ENCODE results near the gene FNBP1. TPM values are rescaled to one million over a fixed set of nuclear protein-coding genes. Genes with fewer than 3 reads are reported as not detected.

The FNBP1 gene
- total RNA-seq, 8 experiments from 2014 or later: 18.1 to 85.3 (median 29.3) TPM

- 85 to 95% (median 90%) methylated on average over 3 to 8 of the region's 11 CpGs; no CpG with 5 or more reads in 6 of the 10 experiments for WGBS, 10 experiments
- no peak overlapping the region for H3K27ac ChIP-seq
- ATAC-seq (replicated peaks in 6 of 8): no peak
- peaks cover under 1 to 6% of the 10 kb centered on the region in 2 donors for H3K4me1 ChIP-seq (replicated peaks in 1 of 2)
- H3K4me3 ChIP-seq: no peak overlapping the region
- in situ Hi-C loops (cut with MboI; ENCODE audit: low pct_unique_long_range_greater_than_20kb in 2 of 9, low sequenced_read_pairs in 9 of 9, unreplicated experiment in 9 of 9): no loop called here
Observed at GRCh38 chr9:129858167-129858962, 184.6 kb downstream of the FNBP1 start.

- 67 to 100% (median 97%) methylated on average over 1 to 3 of the region's 7 CpGs; no CpG with 5 or more reads in 2 of the 10 experiments for whole genome bisulfite sequencing, 10 experiments
- H3K4me3 ChIP-seq: no peak overlapping the region
- H3K4me1 ChIP-seq (replicated peaks in 1 of 2): peaks cover 7 to 11% of the 10 kb centered on the region in 2 donors
- no peak overlapping the region for H3K27ac ChIP-seq
- ATAC-seq (replicated peaks in 6 of 8): no peak
- in situ Hi-C loops (cut with MboI; ENCODE audit: low pct_unique_long_range_greater_than_20kb in 2 of 9, low sequenced_read_pairs in 9 of 9, unreplicated experiment in 9 of 9): no loop called here
Observed at GRCh38 chr9:129857207-129857606, 185.8 kb downstream of the FNBP1 start.

- Histone ChIP-seq H3K4me3 (no peak overlapping the region), H3K4me1 (replicated peaks in 1 of 2) (peaks cover 8 to 13% of the 10 kb centered on the region in 2 donors), H3K27ac (no peak overlapping the region)
- no peak for ATAC-seq (replicated peaks in 6 of 8)
- 83 to 100% (median 99%) methylated on average over 1 to 4 of the region's 4 CpGs; no CpG with 5 or more reads in 4 of the 10 experiments for WGBS, 10 experiments
- in situ Hi-C loops (cut with MboI; ENCODE audit: low pct_unique_long_range_greater_than_20kb in 2 of 9, low sequenced_read_pairs in 9 of 9, unreplicated experiment in 9 of 9): no loop called here
Observed at GRCh38 chr9:129854588-129855110, 188.3 kb downstream of the FNBP1 start.

DNA sequence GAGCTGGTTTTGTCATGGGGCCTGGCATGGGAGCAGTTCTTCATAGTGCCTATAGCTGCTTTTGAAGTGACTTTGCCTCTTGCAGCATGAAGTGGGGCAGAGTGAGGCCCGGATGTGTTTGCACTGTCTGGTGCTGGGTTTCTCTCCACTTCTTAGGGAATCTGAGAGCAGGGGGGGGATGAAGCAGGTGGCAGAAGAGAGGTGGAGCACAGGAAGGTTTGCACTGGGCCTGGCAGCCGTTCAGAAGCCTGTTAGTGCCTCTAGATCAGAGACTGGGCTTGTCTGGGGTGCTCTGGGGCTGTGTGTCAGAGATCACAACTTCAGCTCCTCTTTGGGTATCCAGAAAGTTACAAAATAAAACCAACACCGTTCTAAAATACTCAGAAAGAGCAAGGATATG lies 189.4 kb downstream of the FNBP1 start:
- no peak for ATAC-seq (replicated peaks in 6 of 8)
- H3K4me1 ChIP-seq (replicated peaks in 1 of 2): peaks cover 8 to 13% of the 10 kb centered on the region in 2 donors
- in situ Hi-C loops (cut with MboI; ENCODE audit: low pct_unique_long_range_greater_than_20kb in 2 of 9, low sequenced_read_pairs in 9 of 9, unreplicated experiment in 9 of 9): no loop called here
- H3K27ac ChIP-seq: no peak overlapping the region
- H3K4me3 ChIP-seq: no peak overlapping the region
- WGBS, 10 experiments: 45 to 94% (median 63%) methylated on average over 1 to 2 of the region's 3 CpGs; no CpG with 5 or more reads in 4 of the 10 experiments

GRCh38 chr9:129852579-129852978 lies 190.4 kb downstream of the FNBP1 start:
- in situ Hi-C loops (cut with MboI; ENCODE audit: low pct_unique_long_range_greater_than_20kb in 2 of 9, low sequenced_read_pairs in 9 of 9, unreplicated experiment in 9 of 9): no loop called here
- peak in 5 of 8 experiments; percentile 60 to 85 (median 70) for ATAC-seq (replicated peaks in 6 of 8)
- Histone ChIP-seq H3K27ac (peak overlapping the region; percentile 5 to 17), H3K4me1 (replicated peaks in 1 of 2) (peaks cover 8 to 13% of the 10 kb centered on the region in 2 donors), H3K4me3 (no peak overlapping the region)
- WGBS, 10 experiments: 33 to 80% (median 58%) methylated on average over 1 to 3 of the region's 5 CpGs; no CpG with 5 or more reads in 5 of the 10 experiments

DNA sequence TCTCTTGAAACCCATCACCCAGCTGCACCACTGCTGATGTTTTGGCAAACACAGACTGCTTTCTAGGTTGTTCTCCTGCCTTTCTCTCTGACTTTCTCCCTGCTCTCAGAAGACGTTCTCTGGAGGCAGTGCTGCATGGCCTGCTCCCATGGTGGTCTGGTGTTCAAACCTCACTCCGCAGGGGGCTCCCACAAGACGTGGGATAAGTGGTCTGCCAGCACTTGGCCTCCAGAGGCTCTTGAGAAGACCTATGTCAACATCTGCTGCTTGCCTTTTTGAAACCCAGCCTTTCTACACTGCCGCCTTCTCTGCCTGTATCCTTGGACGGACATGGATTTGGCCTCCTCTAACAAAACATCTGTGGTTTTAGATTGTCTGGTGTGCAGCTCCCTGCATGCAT lies 191.2 kb downstream of the FNBP1 start:
- H3K27ac ChIP-seq: peak overlapping the region; percentile 5 to 17
- 49 to 100% (median 85%) methylated on average over 1 to 4 of the region's 5 CpGs; no CpG with 5 or more reads in 3 of the 10 experiments for WGBS, 10 experiments
- in situ Hi-C loops (cut with MboI; ENCODE audit: low pct_unique_long_range_greater_than_20kb in 2 of 9, low sequenced_read_pairs in 9 of 9, unreplicated experiment in 9 of 9): no loop called here
- H3K4me1 ChIP-seq (replicated peaks in 1 of 2): peaks cover 8 to 13% of the 10 kb centered on the region in 2 donors
- no peak overlapping the region for H3K4me3 ChIP-seq
- no peak for ATAC-seq (replicated peaks in 6 of 8)

DNA sequence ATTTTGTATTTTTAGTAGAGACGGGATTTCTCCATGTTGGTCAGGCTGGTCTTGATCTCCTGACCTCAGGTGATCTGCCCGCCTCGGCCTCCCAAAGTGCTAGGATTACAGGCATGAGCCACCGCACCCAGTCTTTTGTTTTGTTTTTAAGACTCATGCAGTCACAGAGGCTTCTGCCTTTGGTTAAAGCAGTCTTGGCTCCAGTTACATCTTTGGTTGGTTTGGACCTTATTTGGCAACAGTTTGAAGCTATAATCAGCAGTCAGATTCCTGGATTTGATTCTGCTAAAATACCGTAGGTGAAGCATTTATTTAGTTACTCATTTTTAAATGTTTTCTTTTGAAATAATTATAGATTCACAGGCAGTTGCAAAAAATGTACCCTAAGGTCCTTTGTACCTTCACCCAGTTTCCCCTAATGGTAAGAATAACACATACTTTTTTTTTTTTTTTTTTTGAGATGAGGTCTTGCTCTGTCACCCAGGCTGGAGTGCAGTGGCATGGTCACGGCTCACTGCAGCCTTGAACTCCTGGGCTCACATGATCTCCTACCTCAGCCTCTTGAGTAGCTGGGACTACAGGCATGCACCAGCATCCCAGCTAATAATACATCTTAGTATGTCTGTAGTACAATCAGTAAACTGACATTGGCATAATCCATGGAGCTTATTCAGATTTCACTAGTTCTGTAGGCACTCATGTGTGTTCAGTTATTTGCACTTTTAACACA lies 192.0 kb downstream of the FNBP1 start:
- H3K27ac ChIP-seq: no peak overlapping the region
- in situ Hi-C loops (cut with MboI; ENCODE audit: low pct_unique_long_range_greater_than_20kb in 2 of 9, low sequenced_read_pairs in 9 of 9, unreplicated experiment in 9 of 9): no loop called here
- H3K4me3 ChIP-seq: no peak overlapping the region
- no peak for ATAC-seq (replicated peaks in 6 of 8)
- WGBS, 10 experiments: 80 to 100% (median 95%) methylated on average over 1 to 6 of the region's 6 CpGs; no CpG with 5 or more reads in 3 of the 10 experiments
- H3K4me1 ChIP-seq (replicated peaks in 1 of 2): peaks cover 8 to 13% of the 10 kb centered on the region in 2 donors

DNA sequence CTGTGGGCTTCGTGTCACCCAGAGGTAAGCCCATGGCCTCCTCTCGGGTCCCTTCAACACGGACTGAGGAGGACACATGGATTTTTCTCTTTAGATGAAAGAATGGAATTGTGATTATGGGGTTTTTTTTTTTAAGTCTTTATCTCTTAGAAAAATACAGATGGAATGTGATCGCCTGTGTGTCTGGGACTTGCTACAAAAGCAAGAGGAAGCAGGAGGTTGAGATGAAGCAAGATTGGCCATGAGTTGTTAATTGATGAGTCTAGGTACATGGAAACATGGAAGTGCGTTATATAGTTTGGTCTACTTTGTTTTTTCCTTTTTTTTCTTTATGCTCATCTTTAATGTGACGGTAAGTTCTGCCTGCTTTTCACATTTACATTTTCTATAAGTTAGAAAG lies 193.1 kb downstream of the FNBP1 start:
- no peak for ATAC-seq (replicated peaks in 6 of 8)
- H3K4me3 ChIP-seq: no peak overlapping the region
- no peak overlapping the region for H3K27ac ChIP-seq
- H3K4me1 ChIP-seq (replicated peaks in 1 of 2): peaks cover 8 to 13% of the 10 kb centered on the region in 2 donors
- in situ Hi-C loops (cut with MboI; ENCODE audit: low pct_unique_long_range_greater_than_20kb in 2 of 9, low sequenced_read_pairs in 9 of 9, unreplicated experiment in 9 of 9): no loop called here
- 82 to 100% (median 92%) methylated on average over 2 to 6 of the region's 6 CpGs; no CpG with 5 or more reads in 2 of the 10 experiments for WGBS, 10 experiments

DNA sequence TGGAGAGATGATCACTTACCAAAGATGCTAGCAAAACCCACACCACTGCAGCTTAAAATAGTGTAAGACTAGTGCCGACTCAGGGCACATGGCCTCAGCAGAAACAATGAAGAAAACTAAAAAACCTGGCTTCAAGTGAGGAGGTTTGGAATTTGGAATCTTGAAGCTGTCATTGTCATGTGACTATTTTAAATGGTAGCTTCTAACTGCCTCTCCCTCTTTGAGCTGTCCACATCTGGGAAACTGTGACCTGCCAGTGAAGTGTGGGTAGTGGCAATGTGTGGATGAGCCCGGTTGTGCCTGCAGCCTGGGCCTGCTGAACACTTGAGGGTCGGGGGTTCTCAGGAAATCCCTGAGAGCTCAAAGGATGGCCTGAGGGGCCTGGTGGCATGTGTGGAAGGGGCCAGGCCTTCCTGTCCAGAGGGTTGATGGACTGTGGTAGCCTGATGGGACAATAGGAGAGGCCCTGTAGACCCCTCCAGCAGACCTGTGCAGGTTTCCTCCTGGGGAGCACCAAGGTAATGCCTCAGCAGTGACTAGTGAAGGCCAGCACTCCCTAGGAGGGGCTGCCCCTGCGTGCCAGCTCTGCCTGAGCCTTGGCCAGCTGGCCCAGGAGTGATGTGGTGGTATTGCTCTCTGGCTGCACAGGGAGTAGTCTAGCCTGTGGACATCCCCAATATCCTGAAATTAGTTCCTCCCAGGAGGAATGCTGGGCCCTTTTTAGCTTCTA lies 194.1 kb downstream of the FNBP1 start:
- no peak overlapping the region for H3K27ac ChIP-seq
- ATAC-seq (replicated peaks in 6 of 8): peak in 2 of 8 experiments; percentile 68 to 77
- in situ Hi-C loops (cut with MboI; ENCODE audit: low pct_unique_long_range_greater_than_20kb in 2 of 9, low sequenced_read_pairs in 9 of 9, unreplicated experiment in 9 of 9): no loop called here
- WGBS, 10 experiments: 0 to 100% (median 83%) methylated on average over 1 to 3 of the region's 4 CpGs; no CpG with 5 or more reads in 4 of the 10 experiments
- no peak overlapping the region for H3K4me3 ChIP-seq
- peaks cover 8 to 13% of the 10 kb centered on the region in 2 donors for H3K4me1 ChIP-seq (replicated peaks in 1 of 2)

DNA sequence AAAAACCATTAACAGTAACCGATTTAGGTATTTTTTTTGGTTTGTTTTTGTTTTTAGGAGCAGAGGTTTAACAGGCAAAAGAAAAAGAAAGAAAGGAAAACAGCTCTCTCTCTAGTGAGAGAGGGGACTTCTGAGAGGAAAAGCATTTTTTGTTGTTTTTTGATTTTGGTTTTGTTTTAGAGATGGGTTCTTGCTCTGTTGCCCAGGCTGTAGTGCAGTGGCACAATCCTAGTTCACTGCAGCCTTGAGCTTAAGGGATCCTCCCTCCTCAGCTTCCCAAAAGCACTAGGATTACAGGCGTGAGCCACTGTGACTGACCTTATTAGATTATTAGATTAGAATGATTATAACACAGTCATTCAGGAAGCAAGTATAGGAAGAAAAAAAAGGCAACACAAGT lies 197.6 kb downstream of the FNBP1 start:
- in situ Hi-C loops (cut with MboI; ENCODE audit: low pct_unique_long_range_greater_than_20kb in 2 of 9, low sequenced_read_pairs in 9 of 9, unreplicated experiment in 9 of 9): no loop called here
- Histone ChIP-seq H3K27ac (no peak overlapping the region), H3K4me3 (no peak overlapping the region), H3K4me1 (replicated peaks in 1 of 2) (peaks cover 0 to 6% of the 10 kb centered on the region in 2 donors)
- ATAC-seq (replicated peaks in 6 of 8): no peak
- WGBS, 10 experiments: 50 to 86% (median 75%) methylated on average over 1 to 2 of the region's 2 CpGs; no CpG with 5 or more reads in 3 of the 10 experiments

DNA sequence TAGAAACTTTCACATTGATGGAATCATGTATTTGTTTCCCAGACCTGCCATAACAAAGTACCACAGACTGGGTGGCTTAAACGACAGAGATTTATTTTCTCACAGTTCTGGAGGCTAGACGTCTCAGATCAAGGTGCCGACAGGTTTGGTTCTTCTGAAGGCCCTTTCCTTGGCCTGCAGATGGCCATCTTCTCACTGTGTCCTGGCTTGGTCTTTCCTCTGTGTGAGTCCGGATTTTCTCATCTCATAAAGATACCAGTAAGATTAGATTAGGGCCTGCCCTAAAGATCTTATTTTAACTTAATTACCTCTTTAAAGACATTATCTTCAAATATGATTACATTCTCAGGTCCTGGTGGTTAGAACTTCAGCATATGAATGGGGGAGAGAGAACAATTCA lies 201.9 kb downstream of the FNBP1 start:
- 30 to 78% (median 50%) methylated on average over 2 to 4 of the region's 4 CpGs; no CpG with 5 or more reads in 5 of the 10 experiments for WGBS, 10 experiments
- Histone ChIP-seq H3K4me1 (replicated peaks in 1 of 2) (peaks cover 6 to 10% of the 10 kb centered on the region in 2 donors), H3K27ac (no peak overlapping the region), H3K4me3 (no peak overlapping the region)
- ATAC-seq (replicated peaks in 6 of 8): peak in 1 of 8 experiments; percentile 32
- in situ Hi-C loops (cut with MboI; ENCODE audit: low pct_unique_long_range_greater_than_20kb in 2 of 9, low sequenced_read_pairs in 9 of 9, unreplicated experiment in 9 of 9): no loop called here

DNA sequence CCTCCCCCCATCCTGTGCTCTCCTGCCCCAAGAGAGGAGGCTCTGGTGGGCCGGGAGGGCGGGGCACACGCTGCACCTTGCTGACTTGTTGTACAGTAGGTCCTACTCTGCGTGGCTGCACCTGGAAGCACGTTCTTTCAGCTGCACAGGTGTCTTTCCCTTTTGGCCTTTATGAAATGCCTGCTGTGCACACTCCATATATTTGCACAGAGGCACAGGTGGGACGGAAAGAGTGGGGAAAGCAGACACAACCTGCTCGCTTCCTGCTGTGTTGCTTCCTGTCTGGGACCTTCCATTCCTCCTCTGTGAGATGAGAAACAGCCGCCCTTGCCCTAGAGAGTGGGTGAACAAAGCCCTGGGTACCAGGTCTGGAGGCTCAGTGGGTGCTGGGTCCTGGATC lies 203.0 kb downstream of the FNBP1 start:
- in situ Hi-C loops (cut with MboI; ENCODE audit: low pct_unique_long_range_greater_than_20kb in 2 of 9, low sequenced_read_pairs in 9 of 9, unreplicated experiment in 9 of 9): no loop called here
- peaks cover 6 to 11% of the 10 kb centered on the region in 2 donors for H3K4me1 ChIP-seq (replicated peaks in 1 of 2)
- 83 to 100% (median 97%) methylated on average over 1 to 2 of the region's 8 CpGs; no CpG with 5 or more reads in 6 of the 10 experiments for WGBS, 10 experiments
- no peak for ATAC-seq (replicated peaks in 6 of 8)
- H3K4me3 ChIP-seq: no peak overlapping the region
- H3K27ac ChIP-seq: no peak overlapping the region

Data from motor neuron (in vitro differentiated cells).